PC-9 (cell line): ENCODE measurements around the gene ATP1B3. TPM values are rescaled to one million over a fixed set of nuclear protein-coding genes. Genes with fewer than 3 reads are reported as not detected.

Experiments
- BruUV-seq: library from RNA; stranded (reverse); fragments of 400-500 nt; replicated peaks from 2 replicates; lab custom pipeline; 2021; lab: Mats Ljungman, UMichigan
- CTCF ChIA-PET: fragments of 300-600 bp; sonication (Branson Sonifier 250); formaldehyde crosslinking; loops from one replicate; lab custom pipeline; 2022; ENCODE audit warnings: antibody characterized with exemption; lab: Charles Lee
- POLR2A ChIA-PET: fragments of 300-600 bp; sonication (Branson Sonifier 250); formaldehyde crosslinking; loops from one replicate; lab custom pipeline; 2022; ENCODE audit warnings: antibody characterized with exemption; ENCODE audit not compliant: unreplicated experiment; lab: Charles Lee
- DNase-seq, 2 experiments: peaks; one replicate each; pipeline versions ENCODE4 v3.0.0 to v3.0.0-alpha.2; 2015 to 2022; ENCODE audit warnings: mixed read lengths in 1 of 2
- H2AFZ ChIP-seq: fragments of 200-600 bp; sonication (generic); 2 replicates; pipeline ENCODE4 v1.8.1; 2017; ENCODE audit warnings: antibody characterized with exemption
- H3F3A ChIP-seq: fragments of 200-600 bp; sonication (generic); 2 replicates; pipeline ENCODE4 v1.8.1; 2017; ENCODE audit warnings: antibody characterized with exemption, mild to moderate bottlenecking, low read depth; ENCODE audit not compliant: insufficient read depth
- H3K27ac ChIP-seq: fragments of 200-600 bp; sonication (generic); 2 replicates; pipeline ENCODE4 v1.6.1; 2016; ENCODE audit warnings: mixed run types
- H3K27me3 ChIP-seq: fragments of 200-600 bp; sonication (generic); 2 replicates; pipeline ENCODE4 v1.6.1; 2016; ENCODE audit warnings: low read depth, mixed run types; ENCODE audit not compliant: insufficient read depth
- H3K36me3 ChIP-seq: fragments of 200-600 bp; sonication (generic); 2 replicates; pipeline ENCODE4 v1.6.1; 2016; ENCODE audit warnings: low read depth, mixed run types
- H3K4me1 ChIP-seq: fragments of 200-600 bp; sonication (generic); replicated peaks from 2 replicates; pipeline ENCODE4 v1.6.1; 2016; ENCODE audit warnings: mixed run types; ENCODE audit not compliant: insufficient read depth
- H3K4me2 ChIP-seq: fragments of 200-600 bp; sonication (generic); 2 replicates; pipeline ENCODE4 v1.6.1; 2017; ENCODE audit warnings: mixed run types
- H3K4me3 ChIP-seq: fragments of 200-600 bp; sonication (generic); 2 replicates; pipeline ENCODE4 v1.6.1; 2016; ENCODE audit warnings: mixed run types
- H3K79me2 ChIP-seq: fragments of 200-600 bp; sonication (generic); 2 replicates; pipeline ENCODE4 v1.6.1; 2017; ENCODE audit warnings: low read depth, mixed run types
- H3K9me2 ChIP-seq: fragments of 200-600 bp; sonication (generic); 2 replicates; pipeline ENCODE4 v1.8.1; 2017; ENCODE audit warnings: mild to moderate bottlenecking; ENCODE audit not compliant: insufficient read depth
- H3K9me3 ChIP-seq: fragments of 200-600 bp; sonication (generic); 2 replicates; pipeline ENCODE4 v1.8.1; 2016; ENCODE audit warnings: low read depth; ENCODE audit not compliant: insufficient read depth
- H4K20me1 ChIP-seq: fragments of 200-600 bp; sonication (generic); 2 replicates; pipeline ENCODE4 v1.8.1; 2017; ENCODE audit not compliant: insufficient read depth
- CTCF ChIP-seq: fragments of 200-600 bp; sonication (generic); conservative IDR thresholded peaks from 2 replicates; pipeline ENCODE4 v1.6.1; 2017; ENCODE audit warnings: mixed run types, antibody characterized with exemption, mild to moderate bottlenecking, moderate library complexity
- EZH2 ChIP-seq: fragments of 200-600 bp; sonication (generic); IDR thresholded peaks from 2 replicates; pipeline ENCODE4 v1.8.0; 2017; ENCODE audit warnings: antibody characterized with exemption, low read depth
- intact Hi-C: fragments of 100-400 bp; cut with micrococcal nuclease; formaldehyde crosslinking; loops from one replicate; pipeline ENCODE4 v1.10.0; 2022; ENCODE audit not compliant: unreplicated experiment
- total RNA-seq: library from RNA; stranded (reverse); gene quantifications from 2 replicates; pipeline ENCODE4 v1.2.3, GENCODE V29; 2021

ATP1B3 gene
- total RNA-seq, 1 experiment from 2014 or later: 69.7 TPM

GRCh38 chr3:141942006-141942405 lies 65.6 kb downstream of the ATP1B3 start:
- no peaks in the 10 kb centered on the region for H3K79me2 ChIP-seq
- H3K27ac ChIP-seq: peak overlapping the region; percentile 88
- no peaks in the 10 kb centered on the region for H3K9me2 ChIP-seq
- H3K4me3 ChIP-seq: no peak overlapping the region
- intact Hi-C loops: no loop called here
- TF ChIP-seq CTCF (no peak), EZH2 (no peak)
- H3K36me3 ChIP-seq: no peaks in the 10 kb centered on the region
- ChIA-PET CTCF (no interaction called here), POLR2A (no interaction called here)
- peaks cover 42% of the 10 kb centered on the region for H3K4me1 ChIP-seq
- no peaks in the 10 kb centered on the region for H4K20me1 ChIP-seq
- H3K4me2 ChIP-seq: peak overlapping the region; percentile 84
- BruUV-seq: no TSS peak
- no peak for DNase-seq
- peaks cover 38% of the 10 kb centered on the region for H3F3A ChIP-seq
- no peak overlapping the region for H2AFZ ChIP-seq
- no peaks in the 10 kb centered on the region; the same call in 1 of the 2 replicates for H3K9me3 ChIP-seq
- H3K27me3 ChIP-seq: no peaks in the 10 kb centered on the region

DNA sequence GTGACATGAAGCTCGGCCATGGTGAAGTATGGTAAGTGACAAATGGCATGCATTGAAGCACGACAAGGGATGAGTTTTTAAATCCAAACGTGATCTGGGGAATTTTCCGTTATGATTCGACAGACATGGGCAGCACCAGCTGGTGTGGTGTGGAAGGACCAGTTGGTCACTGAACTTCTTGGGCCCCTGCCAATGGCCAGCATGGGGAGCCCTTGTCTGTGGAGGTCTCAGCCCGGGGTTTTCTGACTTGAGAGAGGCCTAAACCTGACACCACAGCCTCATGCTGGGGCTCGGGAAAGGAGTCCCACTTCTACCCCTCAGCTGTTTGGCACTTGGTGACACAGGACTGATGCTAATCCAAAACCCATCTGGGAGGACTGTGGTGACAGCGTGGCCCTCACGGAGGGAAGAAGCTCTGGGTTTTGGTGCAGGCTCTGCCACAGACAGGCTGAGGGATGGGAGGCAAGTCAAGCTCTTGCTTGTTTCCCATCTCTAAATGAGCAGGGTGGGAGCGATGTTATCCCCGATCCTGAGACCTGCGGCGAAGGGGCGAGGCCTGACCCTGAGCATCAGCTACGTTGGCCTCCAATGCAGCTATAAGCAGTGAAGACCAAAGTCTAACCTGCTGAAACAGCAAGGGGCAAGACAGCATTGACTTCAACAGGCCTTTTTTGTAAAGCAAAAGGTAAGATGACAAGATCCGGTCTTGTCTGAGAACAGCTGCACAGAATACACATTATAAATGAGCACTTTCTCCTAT lies 69.5 kb downstream of the ATP1B3 start:
- Histone ChIP-seq H3F3A (peaks cover 15% of the 10 kb centered on the region), H3K4me2 (no peak overlapping the region), H3K9me3 (no peaks in the 10 kb centered on the region; the same call in 1 of the 2 replicates), H3K27me3 (no peaks in the 10 kb centered on the region), H3K4me3 (no peak overlapping the region), H3K4me1 (peaks cover 15% of the 10 kb centered on the region), H4K20me1 (no peaks in the 10 kb centered on the region), H2AFZ (no peak overlapping the region), H3K27ac (no peak overlapping the region), H3K79me2 (no peaks in the 10 kb centered on the region), H3K9me2 (no peaks in the 10 kb centered on the region), H3K36me3 (no peaks in the 10 kb centered on the region)
- intact Hi-C loops: no loop called here
- CTCF ChIA-PET: interaction anchor here (0.6 kb wide), 1 partner anchor 1762 kb away, joined by 3 read pairs; no protein-coding TSS in a partner anchor
- BruUV-seq: no TSS peak
- DNase-seq: no peak
- no peak for TF ChIP-seq CTCF
- no peak for TF ChIP-seq EZH2
- POLR2A ChIA-PET: no interaction called here

DNA sequence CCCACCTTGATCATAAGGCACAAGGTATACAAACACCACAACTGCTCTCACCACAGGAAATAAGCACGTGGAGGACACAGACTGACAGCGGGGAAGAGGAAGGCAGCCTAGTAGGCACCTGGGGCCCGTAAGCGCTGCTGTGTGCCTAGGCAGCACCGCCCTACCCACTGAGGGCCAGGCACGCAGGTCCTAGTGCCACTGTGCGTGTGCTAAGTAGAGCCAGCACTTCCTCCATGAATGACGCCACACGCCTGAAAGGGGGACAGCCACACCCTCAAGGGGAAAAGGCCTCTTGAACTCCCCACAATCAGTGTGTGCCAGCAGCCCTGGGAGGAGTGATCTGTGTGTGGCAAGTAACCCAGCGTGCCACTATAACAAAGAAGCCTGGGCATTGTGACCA lies 73.0 kb downstream of the ATP1B3 start:
- CTCF ChIA-PET: interaction anchor here (0.6 kb wide), 1 partner anchor 278 kb away, joined by 4 read pairs; no protein-coding TSS in a partner anchor
- intact Hi-C loops: no loop called here
- Histone ChIP-seq H3K4me3 (no peak overlapping the region), H3K9me2 (no peaks in the 10 kb centered on the region), H3K4me1 (peaks cover 15% of the 10 kb centered on the region), H3K36me3 (no peaks in the 10 kb centered on the region), H4K20me1 (no peaks in the 10 kb centered on the region), H3K4me2 (no peak overlapping the region), H3F3A (peaks cover 5% of the 10 kb centered on the region; the same call in 1 of the 2 replicates), H2AFZ (no peak overlapping the region), H3K27ac (no peak overlapping the region), H3K9me3 (no peaks in the 10 kb centered on the region), H3K79me2 (no peaks in the 10 kb centered on the region), H3K27me3 (no peaks in the 10 kb centered on the region)
- DNase-seq: no peak
- TF ChIP-seq CTCF (no peak), EZH2 (no peak)
- POLR2A ChIA-PET: interaction anchor here (0.6 kb wide), 1 partner anchor 900 kb away, joined by 4 read pairs; no protein-coding TSS in a partner anchor
- no TSS peak for BruUV-seq
